Measurements from ENCODE around the gene MAP3K1.

The MAP3K1 gene

GRCh38 chr5:56849671-56850070 lies 34.3 kb downstream of the MAP3K1 start:
- DNase-seq (ENCODE audit: low spot score): no peak

- DNase-seq (ENCODE audit: low spot score): no peak
These were observed 35.1 kb downstream of the MAP3K1 start for GRCh38 chr5:56850423-56850822.

GRCh38 chr5:56851258-56851941 lies 36.1 kb downstream of the MAP3K1 start:
- DNase-seq (ENCODE audit: low spot score): no peak

DNA sequence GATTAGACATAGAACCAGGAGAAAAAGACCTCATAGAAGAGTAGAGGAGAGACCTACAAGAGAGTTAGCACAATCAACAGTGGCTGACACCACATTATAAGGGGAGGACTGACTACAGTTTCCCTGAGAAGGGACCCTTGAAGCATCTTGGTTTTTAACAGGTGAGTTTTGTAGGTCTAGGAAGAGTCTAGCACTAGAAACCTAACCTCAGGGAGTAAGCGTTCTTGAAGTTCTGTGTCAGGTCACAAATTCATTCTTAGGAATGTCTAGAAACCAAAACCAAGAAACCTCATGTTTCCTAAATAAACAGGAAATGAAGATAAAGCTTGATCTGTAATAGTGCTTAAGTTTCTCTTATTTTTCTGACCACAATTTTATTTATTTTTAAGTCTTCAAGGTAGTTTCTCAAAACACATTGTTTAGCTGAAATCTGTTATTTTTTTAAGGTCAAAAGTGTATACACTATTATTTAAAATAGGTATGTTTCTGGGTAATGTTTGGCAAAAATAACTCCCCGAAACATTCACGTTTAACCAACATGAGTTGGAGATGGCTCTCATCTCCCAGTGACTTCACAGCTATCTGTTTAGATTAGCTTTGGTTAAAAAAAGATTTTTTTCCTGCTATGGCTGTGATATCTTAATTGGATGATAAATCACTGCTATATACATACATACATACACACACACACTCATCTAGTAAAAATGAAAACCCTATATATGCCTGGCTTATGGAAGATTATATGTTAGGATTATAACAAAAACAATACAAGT lies 37.1 kb downstream of the MAP3K1 start:
- no peak for DNase-seq (ENCODE audit: low spot score)

DNA sequence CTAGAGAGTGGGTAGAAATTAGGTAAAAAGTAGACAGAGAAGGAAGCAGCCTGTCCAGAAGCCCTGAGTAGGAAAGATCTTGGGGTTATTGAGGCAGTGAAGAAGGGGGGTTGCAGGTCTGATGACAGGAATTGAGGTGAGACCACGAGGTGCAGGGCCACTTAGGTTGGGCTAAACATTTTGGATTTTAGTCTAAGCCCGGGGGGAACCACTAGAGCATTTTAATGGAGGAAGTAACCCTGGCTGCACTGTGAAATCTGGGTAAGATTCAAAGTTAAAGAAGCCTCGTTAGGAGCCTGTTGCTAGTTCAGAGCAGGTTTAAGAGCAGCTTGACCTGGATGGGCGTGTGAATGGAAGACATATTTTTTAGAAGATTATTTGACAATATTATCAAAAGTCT lies 38.3 kb downstream of the MAP3K1 start:
- DNase-seq (ENCODE audit: low spot score): no peak

DNA sequence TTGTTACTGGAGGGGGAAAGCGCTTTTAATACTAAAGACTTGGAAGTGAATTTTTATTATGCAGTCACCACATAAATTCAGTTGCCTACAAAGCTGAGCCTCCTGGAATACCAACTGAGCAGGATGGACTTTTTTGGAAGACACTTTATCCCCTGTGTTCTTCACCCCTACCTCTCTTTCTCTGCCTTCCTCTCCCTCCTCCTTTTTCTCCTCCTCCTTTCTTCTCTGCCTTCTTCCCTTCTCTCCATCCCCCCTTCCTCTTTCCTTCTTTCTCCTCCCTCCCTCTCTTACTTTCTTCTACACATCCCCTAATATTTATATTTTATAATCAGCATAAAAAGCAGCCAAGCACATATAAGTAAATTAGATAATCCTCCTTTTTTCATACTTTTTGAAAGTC lies 39.6 kb downstream of the MAP3K1 start:
- DNase-seq (ENCODE audit: low spot score): no peak

- no peak for DNase-seq (ENCODE audit: low spot score)
These were observed 41.3 kb downstream of the MAP3K1 start for GRCh38 chr5:56856541-56857178.

DNA sequence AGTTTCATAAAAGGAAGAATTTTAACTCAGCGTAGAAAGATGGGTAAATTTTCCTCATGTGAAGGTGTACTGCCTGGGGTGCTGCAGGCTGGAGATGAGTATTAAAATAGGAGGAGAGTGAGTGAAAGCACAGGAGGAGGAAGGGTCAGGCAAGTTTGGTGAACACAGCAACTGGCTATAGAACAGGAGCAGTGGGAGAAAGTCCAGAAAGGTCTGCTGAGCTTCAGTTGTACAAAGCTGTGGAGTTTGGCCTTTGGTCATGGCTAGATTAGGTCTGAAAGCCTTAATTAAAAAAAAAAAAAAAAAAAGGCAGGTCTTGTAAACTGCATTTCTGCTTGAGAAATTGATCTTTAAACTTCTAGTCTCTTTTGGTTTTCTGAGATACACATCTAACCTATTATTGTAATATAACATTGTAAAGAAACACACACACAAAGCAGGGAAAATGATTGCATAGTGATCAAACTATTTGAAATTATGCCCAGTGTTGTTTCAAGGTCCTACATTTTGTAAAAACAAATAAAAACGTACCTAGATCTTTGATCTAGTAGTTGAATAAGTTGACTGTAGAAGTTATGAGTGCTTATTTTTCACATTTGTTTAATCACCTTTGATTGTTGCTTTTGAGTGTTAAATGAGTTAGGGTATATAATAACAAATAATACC lies 43.6 kb downstream of the MAP3K1 start:
- no peak for DNase-seq (ENCODE audit: low spot score)

- DNase-seq (ENCODE audit: low spot score): no peak
These were observed 46.6 kb downstream of the MAP3K1 start for GRCh38 chr5:56861893-56862485.

GRCh38 chr5:56862909-56863308 lies 47.6 kb downstream of the MAP3K1 start:
- DNase-seq (ENCODE audit: low spot score): no peak

- no peak for DNase-seq (ENCODE audit: low spot score)
These were observed 56.4 kb downstream of the MAP3K1 start for GRCh38 chr5:56871777-56872176.

DNA sequence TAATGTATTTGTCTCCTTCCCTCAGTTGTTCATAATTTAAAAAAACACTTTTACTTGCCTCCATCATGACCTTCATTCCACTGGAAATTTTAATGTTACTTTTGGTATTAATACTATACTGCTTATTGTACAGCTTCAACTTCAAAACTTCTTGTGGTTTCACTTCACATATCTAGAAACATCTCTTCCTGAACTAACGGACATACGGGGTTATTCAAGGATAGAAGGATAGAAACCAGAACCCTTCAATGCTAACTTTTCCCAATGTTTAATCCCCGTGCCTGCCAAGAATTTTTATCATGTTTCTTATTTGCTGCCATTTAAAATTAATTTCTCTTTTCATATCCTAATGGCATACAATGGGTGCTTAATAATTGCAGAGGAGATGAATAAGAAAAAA lies 57.7 kb downstream of the MAP3K1 start:
- DNase-seq (ENCODE audit: low spot score): no peak

DNA sequence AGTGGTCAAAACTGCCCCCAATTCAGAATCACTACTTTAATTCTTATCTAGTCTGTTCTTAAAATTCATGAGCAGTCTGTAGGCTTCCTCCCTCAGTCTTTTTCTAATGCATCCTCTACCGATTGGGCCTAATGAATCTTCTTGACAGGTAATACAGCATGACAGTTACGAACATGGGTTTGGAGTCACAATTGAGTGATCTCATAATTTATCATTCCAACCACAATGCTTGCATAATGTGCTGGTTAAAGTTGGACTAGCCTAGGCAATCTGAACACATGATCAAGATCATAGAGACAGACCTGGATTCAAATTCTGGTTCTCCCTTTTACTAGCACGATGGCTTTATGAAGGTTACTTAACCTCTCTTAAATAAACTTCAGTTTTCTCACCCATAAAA lies 61.0 kb downstream of the MAP3K1 start:
- no peak for DNase-seq (ENCODE audit: low spot score)

- no peak for DNase-seq (ENCODE audit: low spot score)
These were observed 66.2 kb downstream of the MAP3K1 start for GRCh38 chr5:56881571-56881970.

- DNase-seq (ENCODE audit: low spot score): no peak
These were observed 78.1 kb downstream of the MAP3K1 start for GRCh38 chr5:56893251-56893951.

- no peak for DNase-seq (ENCODE audit: low spot score)
These were observed 81.4 kb downstream of the MAP3K1 start for GRCh38 chr5:56896763-56897162.

DNA sequence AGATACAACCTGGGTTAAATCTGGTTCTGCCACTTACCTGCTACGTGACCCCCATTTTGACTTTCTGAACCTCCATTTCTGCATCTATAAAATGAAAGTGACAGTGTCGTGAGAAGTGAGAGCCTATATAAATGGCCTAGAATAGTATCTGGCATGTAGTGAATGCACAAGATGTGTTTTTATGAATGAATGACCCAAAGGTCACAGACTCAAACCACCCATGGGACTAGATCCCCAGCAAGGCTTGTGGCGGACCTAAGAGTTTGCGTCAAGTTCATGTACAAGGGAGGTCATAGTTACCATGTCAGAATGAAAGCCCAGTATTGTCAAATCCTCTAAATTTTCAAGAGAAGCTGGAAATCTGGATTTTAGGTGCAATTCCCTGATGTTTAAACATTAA lies 82.9 kb downstream of the MAP3K1 start:
- DNase-seq (ENCODE audit: low spot score): no peak

DNA sequence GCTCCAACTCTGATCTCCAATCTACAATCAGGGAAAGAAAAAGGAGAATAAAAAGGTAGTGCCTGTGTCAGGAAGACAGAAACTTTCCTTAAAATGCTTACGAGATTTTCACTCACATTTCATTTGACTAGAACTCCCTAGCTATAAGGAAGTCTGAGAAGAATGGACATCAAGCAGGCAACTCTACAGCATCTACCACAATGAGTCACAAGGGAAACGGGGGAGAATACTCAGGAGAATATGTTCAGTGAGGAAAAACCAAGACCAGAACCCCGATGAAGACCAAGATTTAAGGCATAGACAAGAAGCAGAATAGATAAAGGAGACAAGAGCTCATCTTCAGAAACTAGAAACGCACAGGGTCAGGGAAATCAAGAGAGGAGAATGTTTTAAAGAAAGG lies 85.0 kb downstream of the MAP3K1 start:
- no peak for DNase-seq (ENCODE audit: low spot score)

DNA sequence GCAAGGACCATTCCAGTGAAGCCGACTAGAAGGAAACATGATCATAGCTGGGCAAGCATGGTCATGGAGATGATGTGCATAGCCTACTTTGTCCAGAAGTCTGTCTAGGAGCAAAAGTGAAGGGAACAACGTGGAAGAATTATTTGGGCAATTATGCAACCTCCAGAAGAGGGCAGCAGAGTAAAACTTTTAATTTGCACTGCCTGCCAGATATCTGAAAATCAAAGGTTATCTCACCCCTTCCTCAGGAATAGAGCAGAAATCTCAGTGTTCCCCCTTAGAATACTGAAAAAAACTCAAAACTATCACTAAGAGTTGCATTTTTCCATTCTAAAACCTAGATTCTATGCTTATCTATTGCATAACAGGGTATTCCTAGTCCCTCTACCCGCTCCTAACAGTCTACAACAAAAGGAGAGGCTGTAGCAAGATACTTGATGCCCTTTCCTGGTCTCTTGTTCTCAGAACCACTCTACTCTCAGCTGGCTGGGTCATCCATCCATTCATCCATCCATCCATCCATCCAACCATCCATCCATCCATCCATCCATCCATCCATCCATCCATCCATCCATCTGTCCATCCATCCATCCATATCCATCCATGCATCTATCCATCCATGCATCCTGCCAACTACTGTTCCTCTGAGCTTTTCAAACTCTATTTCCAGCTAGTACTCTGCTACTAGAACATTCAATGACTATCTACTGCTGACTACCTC lies 85.7 kb downstream of the MAP3K1 start:
- DNase-seq (ENCODE audit: low spot score): no peak

DNA sequence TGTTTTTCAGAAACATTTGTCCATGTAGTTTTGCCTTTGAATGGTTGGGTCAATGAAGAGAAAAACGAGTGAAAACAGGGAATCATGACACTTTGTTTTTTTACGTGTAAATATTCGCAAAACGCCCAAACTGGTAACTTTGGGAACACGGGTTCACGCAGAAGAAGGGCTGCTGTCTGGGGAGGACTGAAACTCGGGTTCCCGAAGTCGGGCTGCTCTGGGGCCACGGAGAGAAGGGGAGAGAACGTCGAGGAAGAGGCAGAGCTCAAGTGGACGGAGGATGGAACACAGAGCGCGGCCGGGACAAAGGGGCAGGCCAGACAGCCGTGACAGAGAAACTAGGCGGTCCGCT lies 93.6 kb downstream of the MAP3K1 start:
- DNase-seq (ENCODE audit: low spot score): no peak
